GM12875 (cell line): ENCODE data around the gene APOC1.

ENCODE experiments used
- H3K4me3 ChIP-seq: one replicate; pipeline ENCODE4 v1.5.1; 2011; ENCODE audit warnings: low read depth, low read length, control low read depth
- TF ChIP-seq, protein P1 (sequence below): IDR thresholded peaks from 2 replicates; pipeline ENCODE4 v1.5.1; 2011; ENCODE audit warnings: low read depth, mild to moderate bottlenecking, control low read depth, inconsistent platforms, low read length, moderate library complexity, borderline replicate concordance; ENCODE audit not compliant: insufficient read depth

APOC1 gene

DNA sequence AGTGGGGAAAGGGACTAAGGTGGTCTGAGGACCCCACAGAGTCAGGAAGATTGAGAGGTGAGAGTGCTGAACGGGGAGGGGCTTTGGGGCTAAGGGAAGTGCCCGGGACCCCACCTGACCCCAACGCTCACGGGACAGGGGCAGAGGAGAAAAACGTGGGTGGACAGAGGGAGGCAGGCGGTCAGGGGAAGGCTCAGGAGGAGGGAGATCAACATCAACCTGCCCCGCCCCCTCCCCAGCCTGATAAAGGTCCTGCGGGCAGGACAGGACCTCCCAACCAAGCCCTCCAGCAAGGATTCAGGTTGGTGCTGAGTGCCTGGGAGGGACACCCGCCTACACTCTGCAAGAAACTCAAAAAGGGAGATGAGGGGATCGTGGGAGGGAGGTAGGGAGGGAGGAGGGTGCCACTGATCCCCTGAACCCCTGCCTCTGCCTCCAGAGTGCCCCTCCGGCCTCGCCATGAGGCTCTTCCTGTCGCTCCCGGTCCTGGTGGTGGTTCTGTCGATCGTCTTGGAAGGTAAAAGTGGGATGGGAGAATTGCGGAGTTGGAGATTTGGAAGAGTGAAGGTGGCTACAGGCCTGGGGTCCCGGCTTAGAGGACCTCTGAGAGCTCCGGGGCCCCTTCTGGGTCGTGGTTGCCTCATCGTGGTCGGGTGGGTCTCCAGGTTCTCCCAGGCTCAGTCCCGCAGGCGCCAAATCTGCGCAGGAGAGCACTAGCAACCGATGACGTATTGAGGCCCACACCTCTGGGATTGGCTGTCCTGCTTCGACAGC, at the start of gene APOC1:
Gene APOC1 (plus strand): TSS at position 176 of the 774 bp plus-strand sequence. CDS start 284 bp downstream, at position 460.
- peak within 1 kb of the TSS; percentile 50 for H3K4me3 ChIP-seq

DNA sequence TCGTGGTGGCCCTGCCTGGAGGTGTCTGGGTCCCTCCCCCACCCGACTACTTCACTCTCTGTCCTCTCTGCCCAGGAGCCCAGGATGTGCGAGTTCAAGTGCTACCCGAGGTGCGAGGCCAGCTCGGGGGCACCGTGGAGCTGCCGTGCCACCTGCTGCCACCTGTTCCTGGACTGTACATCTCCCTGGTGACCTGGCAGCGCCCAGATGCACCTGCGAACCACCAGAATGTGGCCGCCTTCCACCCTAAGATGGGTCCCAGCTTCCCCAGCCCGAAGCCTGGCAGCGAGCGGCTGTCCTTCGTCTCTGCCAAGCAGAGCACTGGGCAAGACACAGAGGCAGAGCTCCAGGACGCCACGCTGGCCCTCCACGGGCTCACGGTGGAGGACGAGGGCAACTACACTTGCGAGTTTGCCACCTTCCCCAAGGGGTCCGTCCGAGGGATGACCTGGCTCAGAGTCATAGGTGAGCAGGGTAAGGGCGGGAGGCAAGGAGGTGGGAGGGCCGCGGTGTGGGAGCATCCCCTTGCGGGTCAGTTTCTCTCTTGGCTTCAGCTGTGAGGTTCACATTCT, 49.1 kb upstream of the APOC1 start:
- H3K4me3 ChIP-seq, result no peak overlapping the region

DNA sequence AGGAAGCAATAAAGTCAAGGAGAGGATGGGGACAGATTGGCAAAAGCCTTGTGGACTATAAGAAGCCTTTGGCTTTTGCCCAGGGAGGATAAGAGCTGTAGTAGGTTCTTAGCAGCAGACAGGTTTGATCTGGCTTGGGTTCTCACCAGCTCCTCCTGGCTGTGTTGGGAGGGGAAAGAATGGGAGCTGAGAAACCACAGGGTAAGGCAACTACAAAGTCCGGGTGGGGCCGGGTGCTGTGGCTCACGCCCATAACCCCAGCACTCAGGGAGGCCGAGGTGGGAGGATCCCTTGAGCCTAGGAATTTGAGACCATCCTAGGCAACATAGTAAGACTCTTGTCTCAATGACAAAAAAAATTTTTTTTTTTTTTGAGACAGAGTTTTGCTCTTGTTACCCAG, 47.7 kb upstream of the APOC1 start:
- TF ChIP-seq, protein P1, sequence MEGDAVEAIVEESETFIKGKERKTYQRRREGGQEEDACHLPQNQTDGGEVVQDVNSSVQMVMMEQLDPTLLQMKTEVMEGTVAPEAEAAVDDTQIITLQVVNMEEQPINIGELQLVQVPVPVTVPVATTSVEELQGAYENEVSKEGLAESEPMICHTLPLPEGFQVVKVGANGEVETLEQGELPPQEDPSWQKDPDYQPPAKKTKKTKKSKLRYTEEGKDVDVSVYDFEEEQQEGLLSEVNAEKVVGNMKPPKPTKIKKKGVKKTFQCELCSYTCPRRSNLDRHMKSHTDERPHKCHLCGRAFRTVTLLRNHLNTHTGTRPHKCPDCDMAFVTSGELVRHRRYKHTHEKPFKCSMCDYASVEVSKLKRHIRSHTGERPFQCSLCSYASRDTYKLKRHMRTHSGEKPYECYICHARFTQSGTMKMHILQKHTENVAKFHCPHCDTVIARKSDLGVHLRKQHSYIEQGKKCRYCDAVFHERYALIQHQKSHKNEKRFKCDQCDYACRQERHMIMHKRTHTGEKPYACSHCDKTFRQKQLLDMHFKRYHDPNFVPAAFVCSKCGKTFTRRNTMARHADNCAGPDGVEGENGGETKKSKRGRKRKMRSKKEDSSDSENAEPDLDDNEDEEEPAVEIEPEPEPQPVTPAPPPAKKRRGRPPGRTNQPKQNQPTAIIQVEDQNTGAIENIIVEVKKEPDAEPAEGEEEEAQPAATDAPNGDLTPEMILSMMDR, result no peak
- no peak overlapping the region for H3K4me3 ChIP-seq

More for the DNA sequence above, 49.1 kb upstream of the APOC1 start:
- TF ChIP-seq, protein P1, result no peak

DNA sequence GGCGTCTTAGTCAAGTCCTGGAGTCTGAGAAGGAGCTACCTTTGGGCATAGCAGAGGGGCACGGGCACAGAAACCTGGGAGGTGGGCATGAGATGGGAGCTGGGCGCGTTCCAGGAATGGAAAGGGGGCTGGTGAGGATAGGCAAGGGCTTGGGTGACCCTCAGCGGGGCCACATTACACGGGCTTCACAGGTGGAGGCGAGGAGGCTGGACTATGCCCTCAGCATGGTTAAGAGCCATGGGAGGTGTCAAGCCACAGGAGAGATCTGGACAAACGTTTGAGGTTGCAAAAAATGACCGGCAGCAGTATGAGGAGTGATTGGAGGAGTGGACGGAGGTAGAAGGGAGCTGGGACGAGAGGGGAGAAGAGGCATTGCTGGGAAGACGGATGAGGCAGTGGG, 46.8 kb upstream of the APOC1 start:
- TF ChIP-seq, protein P1, result no peak

DNA sequence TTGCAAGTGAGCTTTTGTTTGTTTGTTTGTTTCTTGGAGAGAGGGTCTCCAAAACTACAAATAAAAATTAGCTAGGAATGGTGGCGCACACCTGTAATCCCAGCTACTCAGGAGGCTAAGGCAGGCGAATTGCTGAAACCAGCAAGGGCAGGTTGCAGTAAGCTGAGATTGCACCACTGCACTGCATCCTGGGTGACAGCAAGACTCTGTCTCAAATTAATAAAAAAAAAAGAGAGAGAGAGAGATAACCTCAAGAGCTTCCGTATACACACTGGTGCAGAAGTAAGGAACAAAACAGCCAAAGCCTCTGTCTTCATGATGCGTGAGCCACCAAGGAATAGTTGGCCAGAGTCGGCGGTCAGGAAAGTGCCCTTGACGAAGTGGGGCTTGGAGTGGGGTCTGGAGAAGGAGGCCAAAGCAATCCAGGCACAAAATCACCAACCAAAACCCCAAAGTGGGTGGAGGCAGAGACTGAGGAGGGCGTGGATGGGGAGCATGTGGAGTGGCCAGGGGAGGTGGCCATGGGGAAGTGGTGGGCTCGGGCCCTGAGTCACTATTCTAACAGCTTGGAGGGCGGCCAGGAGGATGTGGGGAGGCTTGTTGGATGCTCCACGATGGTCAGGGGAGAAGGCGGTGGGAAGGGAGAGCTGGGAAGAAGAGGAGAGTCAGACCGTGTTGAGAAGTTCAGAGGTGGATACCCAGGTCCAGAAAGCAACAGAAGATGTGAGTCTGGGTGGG, 44.5 kb upstream of the APOC1 start:
- no peak overlapping the region for H3K4me3 ChIP-seq
- TF ChIP-seq, protein P1, result no peak

More for the DNA sequence above, 46.8 kb upstream of the APOC1 start:
- no peak overlapping the region for H3K4me3 ChIP-seq

DNA sequence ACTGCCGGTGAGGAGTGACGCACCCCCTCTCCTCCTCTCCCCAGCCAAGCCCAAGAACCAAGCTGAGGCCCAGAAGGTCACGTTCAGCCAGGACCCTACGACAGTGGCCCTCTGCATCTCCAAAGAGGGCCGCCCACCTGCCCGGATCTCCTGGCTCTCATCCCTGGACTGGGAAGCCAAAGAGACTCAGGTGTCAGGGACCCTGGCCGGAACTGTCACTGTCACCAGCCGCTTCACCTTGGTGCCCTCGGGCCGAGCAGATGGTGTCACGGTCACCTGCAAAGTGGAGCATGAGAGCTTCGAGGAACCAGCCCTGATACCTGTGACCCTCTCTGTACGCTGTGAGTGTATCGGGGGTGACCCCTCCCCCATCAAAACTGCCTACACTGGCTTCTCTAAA, 42.6 kb upstream of the APOC1 start:
- TF ChIP-seq, protein P1, result no peak
- H3K4me3 ChIP-seq, result no peak overlapping the region

DNA sequence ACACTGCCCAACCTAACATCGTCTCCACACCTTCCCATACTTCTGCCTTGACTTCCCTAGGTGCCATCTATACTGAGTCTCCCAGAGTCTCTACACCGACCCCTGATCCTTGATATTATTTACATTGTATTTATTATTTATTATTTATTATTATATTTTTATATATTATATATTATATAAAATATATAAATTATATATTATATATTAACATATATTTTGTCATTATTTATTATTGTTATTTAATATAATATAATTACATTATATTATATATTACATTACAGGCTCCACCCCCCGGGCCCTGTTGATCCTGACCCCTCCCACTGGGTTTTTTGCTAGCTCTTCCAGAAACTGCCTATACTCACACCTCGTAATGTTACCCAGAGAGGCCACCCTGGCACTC, 41.7 kb upstream of the APOC1 start:
- H3K4me3 ChIP-seq, result no peak overlapping the region
- TF ChIP-seq, protein P1, result no peak
